Suprapubic skin (tissue), 4 donors: ENCODE measurements around the gene CACNA1S. TPM values are rescaled to one million over a fixed set of nuclear protein-coding genes. Genes with fewer than 3 reads are reported as not detected.

Experiments
- DNase-seq, 2 donors: peaks; one replicate each; pipeline ENCODE4 v3.0.0-alpha.2; 2019; ENCODE audit warnings: low spot score in 2 of 2
- H3K27ac ChIP-seq: fragments of 200-600 bp; sonication (generic); one replicate; pipeline ENCODE4 v1.5.1; 2019
- H3K27me3 ChIP-seq: fragments of 200-600 bp; sonication (generic); one replicate; pipeline ENCODE4 v1.5.1; 2019
- H3K36me3 ChIP-seq: fragments of 200-600 bp; sonication (generic); one replicate; pipeline ENCODE4 v1.5.1; 2019
- H3K4me1 ChIP-seq: fragments of 200-600 bp; sonication (generic); one replicate; pipeline ENCODE4 v1.5.1; 2019
- H3K4me3 ChIP-seq: fragments of 200-600 bp; sonication (generic); one replicate; pipeline ENCODE4 v1.5.1; 2019; ENCODE audit warnings: mild to moderate bottlenecking
- H3K9me3 ChIP-seq: fragments of 200-600 bp; sonication (generic); one replicate; pipeline ENCODE4 v1.5.1; 2019
- EP300 ChIP-seq: sonication (generic); formaldehyde crosslinking; IDR thresholded peaks from one replicate; pipeline ENCODE4 v1.6.1; 2017; ENCODE audit warnings: antibody characterized with exemption
- POLR2A ChIP-seq, 2 donors: fragments of 450-650 bp; IDR thresholded peaks; one replicate each; pipeline ENCODE4 v1.6.1; 2017; ENCODE audit warnings: antibody characterized with exemption in 2 of 2, mild to moderate bottlenecking in 2 of 2, moderate library complexity in 2 of 2
- POLR2AphosphoS5 ChIP-seq, 3 donors: sonication (generic); formaldehyde crosslinking; IDR thresholded peaks; one replicate each; pipeline ENCODE4 v1.6.1; 2017; ENCODE audit warnings: antibody characterized with exemption in 3 of 3
- WGBS: methylation state at CpG from one replicate; pipeline ENCODE4 v1.1.5; 2018; 5-methylcytosine and 5-hydroxymethylcytosine counted together
- total RNA-seq, 4 donors: library from RNA; depleted of rRNA; stranded (reverse); fragments of >200 nt; gene quantifications; one replicate each; pipeline ENCODE4 v1.1.0, GENCODE V29; 2016
- TF ChIP-seq, protein P1 (sequence below), 2 donors: fragments of 200-600 bp in 1 of 2; fragments of 450-650 bp in 1 of 2; sonication (generic) in 1 of 2; IDR thresholded peaks; one replicate each; pipeline ENCODE4 v1.5.1; 2016 to 2019; ENCODE audit warnings: antibody characterized with exemption in 2 of 2, mild to moderate bottlenecking in 1 of 2, moderate library complexity in 1 of 2

The CACNA1S gene
- total RNA-seq, 4 donors from 2014 or later: not detected

DNA sequence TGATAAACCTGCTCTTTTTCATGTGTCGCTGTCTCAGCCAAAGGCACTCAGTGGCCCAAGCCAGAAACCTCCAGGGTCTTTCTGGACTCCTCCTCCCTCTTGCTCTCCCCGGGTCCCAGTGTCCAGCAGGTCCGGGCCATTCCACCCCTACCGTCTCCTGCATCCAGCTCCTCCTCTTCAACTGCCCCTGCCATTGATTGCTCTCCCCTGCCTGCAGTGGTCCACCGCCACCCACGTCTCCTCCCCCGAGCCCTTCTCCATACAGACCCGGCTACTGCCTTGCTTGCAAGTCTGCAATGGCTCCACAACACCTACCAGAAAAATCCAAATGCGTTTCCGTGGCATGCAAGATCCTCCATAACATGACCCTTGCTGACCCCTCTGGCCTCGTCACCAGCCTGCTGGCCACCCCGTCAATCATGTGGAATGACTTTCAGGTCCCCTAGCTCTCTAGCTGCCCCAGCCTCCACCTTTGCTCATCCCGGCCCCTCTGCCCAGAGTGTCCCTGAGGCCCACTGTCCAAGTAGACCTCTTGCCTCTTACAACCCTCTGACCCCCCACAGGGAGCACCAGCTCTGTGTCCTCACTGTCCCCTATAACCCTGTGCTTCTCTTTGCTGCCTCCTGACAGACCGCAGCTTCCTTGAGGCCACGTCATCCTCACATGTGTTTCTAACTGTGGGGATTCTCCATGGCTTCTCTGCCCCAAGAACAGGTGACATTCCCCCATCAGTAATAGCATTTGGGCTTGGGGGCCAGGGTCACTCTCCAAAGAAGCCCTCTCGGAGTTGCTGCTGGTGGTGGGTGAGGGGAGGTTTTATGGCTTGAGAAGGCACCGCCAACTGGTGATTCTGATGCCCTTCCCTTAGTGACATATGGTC lies 15.0 kb downstream of the CACNA1S start:
- Histone ChIP-seq H3K36me3 (no peaks in the 10 kb centered on the region), H3K9me3 (no peaks in the 10 kb centered on the region), H3K27ac (no peak overlapping the region), H3K4me1 (peaks cover 15% of the 10 kb centered on the region), H3K4me3 (no peak overlapping the region), H3K27me3 (no peaks in the 10 kb centered on the region)
- WGBS: 88% methylated on average over 17 of the region's 17 CpGs
- DNase-seq: no peak
- TF ChIP-seq EP300 (no peak), POLR2AphosphoS5 (IDR thresholded peaks at IDR 0.05) (no peak), POLR2A (IDR thresholded peaks at IDR 0.05) (no peak)
- TF ChIP-seq, protein P1, sequence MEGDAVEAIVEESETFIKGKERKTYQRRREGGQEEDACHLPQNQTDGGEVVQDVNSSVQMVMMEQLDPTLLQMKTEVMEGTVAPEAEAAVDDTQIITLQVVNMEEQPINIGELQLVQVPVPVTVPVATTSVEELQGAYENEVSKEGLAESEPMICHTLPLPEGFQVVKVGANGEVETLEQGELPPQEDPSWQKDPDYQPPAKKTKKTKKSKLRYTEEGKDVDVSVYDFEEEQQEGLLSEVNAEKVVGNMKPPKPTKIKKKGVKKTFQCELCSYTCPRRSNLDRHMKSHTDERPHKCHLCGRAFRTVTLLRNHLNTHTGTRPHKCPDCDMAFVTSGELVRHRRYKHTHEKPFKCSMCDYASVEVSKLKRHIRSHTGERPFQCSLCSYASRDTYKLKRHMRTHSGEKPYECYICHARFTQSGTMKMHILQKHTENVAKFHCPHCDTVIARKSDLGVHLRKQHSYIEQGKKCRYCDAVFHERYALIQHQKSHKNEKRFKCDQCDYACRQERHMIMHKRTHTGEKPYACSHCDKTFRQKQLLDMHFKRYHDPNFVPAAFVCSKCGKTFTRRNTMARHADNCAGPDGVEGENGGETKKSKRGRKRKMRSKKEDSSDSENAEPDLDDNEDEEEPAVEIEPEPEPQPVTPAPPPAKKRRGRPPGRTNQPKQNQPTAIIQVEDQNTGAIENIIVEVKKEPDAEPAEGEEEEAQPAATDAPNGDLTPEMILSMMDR (IDR thresholded peaks at IDR 0.05): no peak

DNA sequence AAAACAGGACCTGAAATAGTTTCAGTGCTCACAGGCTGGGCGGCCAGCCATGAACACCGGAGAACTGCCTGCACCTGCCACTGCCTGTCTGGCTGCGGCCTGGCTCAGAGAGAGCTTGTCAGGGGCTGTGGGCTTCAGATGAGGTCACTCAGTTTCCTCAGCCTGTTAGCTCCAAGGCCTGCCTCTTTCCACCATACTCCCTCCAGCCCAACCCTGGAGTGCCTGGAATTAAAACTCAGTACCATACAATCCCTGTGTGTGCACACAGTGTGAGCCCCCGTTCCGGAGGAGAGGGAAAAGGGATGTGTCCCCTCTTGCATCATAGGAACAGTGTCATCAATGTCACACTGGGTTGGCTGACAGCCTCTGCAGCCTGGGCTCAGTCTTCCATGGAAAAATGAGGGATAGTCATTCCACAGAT lies 16.2 kb downstream of the CACNA1S start:
- no peak for DNase-seq
- Histone ChIP-seq H3K9me3 (no peaks in the 10 kb centered on the region), H3K4me3 (no peak overlapping the region), H3K4me1 (peaks cover 15% of the 10 kb centered on the region), H3K36me3 (no peaks in the 10 kb centered on the region), H3K27ac (no peak overlapping the region), H3K27me3 (no peaks in the 10 kb centered on the region)
- WGBS: 71% methylated on average over 4 of the region's 5 CpGs
- TF ChIP-seq POLR2AphosphoS5 (IDR thresholded peaks at IDR 0.05): no peak
- TF ChIP-seq, protein P1 (IDR thresholded peaks at IDR 0.05): no peak
- no peak for TF ChIP-seq EP300
- no peak for TF ChIP-seq POLR2A (IDR thresholded peaks at IDR 0.05)

- no peaks in the 10 kb centered on the region for H3K9me3 ChIP-seq
- WGBS: 54% methylated on average over 2 of the region's 2 CpGs
- H3K4me3 ChIP-seq: no peak overlapping the region
- H3K4me1 ChIP-seq: peaks cover 15% of the 10 kb centered on the region
- no peak overlapping the region for H3K27ac ChIP-seq
- DNase-seq: no peak
- no peaks in the 10 kb centered on the region for H3K36me3 ChIP-seq
- H3K27me3 ChIP-seq: no peaks in the 10 kb centered on the region
- no peak for TF ChIP-seq EP300
- TF ChIP-seq, protein P1 (IDR thresholded peaks at IDR 0.05): no peak
- TF ChIP-seq POLR2A (IDR thresholded peaks at IDR 0.05): no peak
- TF ChIP-seq POLR2AphosphoS5 (IDR thresholded peaks at IDR 0.05): no peak
Observed at GRCh38 chr1:201095581-201095980, 16.6 kb downstream of the CACNA1S start.

DNA sequence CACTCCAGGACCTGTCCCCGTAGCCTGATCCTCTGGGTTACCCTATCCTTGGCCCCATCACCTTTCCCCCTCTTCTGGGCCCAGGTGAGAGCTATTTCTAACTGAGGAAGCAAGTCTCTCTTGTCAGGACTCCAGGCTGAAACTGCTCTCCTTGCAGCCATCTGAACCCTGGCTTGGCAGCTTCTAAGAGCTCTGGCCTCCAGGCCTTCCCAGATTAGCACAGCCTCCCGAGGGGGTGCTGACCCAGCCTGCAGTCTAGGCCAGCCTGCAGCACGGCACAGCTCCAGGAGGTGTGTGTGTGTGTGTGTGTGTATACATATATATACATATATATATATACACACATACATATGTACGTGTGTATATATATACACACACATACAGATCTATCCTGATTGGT lies 17.4 kb downstream of the CACNA1S start:
- no peaks in the 10 kb centered on the region for H3K27me3 ChIP-seq
- no peak for TF ChIP-seq POLR2A (IDR thresholded peaks at IDR 0.05)
- TF ChIP-seq, protein P1 (IDR thresholded peaks at IDR 0.05): no peak
- TF ChIP-seq POLR2AphosphoS5 (IDR thresholded peaks at IDR 0.05): no peak
- no peak for TF ChIP-seq EP300
- no peak overlapping the region for H3K27ac ChIP-seq

DNA sequence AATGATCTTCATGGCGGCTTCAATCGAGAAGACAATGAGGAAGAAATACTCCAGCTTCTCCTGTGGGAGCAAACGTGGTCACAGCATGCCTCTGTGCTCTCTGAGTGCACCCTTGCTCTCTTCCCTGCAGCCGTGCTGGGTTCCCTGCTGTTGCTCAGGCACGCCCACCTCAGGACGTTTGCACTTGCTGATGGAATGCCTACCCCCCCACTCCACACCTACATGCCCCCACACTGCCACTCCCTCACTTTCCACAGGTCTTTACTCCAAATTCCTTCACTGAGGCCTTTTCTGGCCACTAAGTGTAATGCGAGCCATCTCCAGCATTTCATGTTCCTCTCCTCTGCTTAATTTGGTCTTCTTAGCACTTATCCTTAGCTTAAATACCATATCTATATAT lies 18.3 kb downstream of the CACNA1S start:
- Histone ChIP-seq H3K9me3 (no peaks in the 10 kb centered on the region), H3K4me1 (peaks cover 15% of the 10 kb centered on the region), H3K27me3 (no peaks in the 10 kb centered on the region), H3K27ac (no peak overlapping the region), H3K36me3 (no peaks in the 10 kb centered on the region), H3K4me3 (no peak overlapping the region)
- no peak for DNase-seq
- 71% methylated on average over 5 of the region's 7 CpGs for WGBS
- TF ChIP-seq, protein P1 (IDR thresholded peaks at IDR 0.05): no peak
- no peak for TF ChIP-seq EP300
- TF ChIP-seq POLR2AphosphoS5 (IDR thresholded peaks at IDR 0.05): no peak
- no peak for TF ChIP-seq POLR2A (IDR thresholded peaks at IDR 0.05)

More for the DNA sequence above, 17.4 kb downstream of the CACNA1S start:
- peaks cover 15% of the 10 kb centered on the region for H3K4me1 ChIP-seq
- 62% methylated on average over 4 of the region's 4 CpGs for WGBS
- no peaks in the 10 kb centered on the region for H3K9me3 ChIP-seq
- no peaks in the 10 kb centered on the region for H3K36me3 ChIP-seq
- no peak for DNase-seq
- H3K4me3 ChIP-seq: no peak overlapping the region
